HG02938 (cell line): ENCODE measurements around the gene UBE2E2.

Experiments
- ATAC-seq: cut with Tn5 transposase; IDR thresholded peaks from one replicate; pipeline ENCODE4 v1.9.1; 2021; ENCODE audit warnings: mild to moderate bottlenecking, moderate library complexity; ENCODE audit not compliant: unreplicated experiment

Gene UBE2E2

GRCh38 chr3:23567917-23568316 lies 364.8 kb downstream of the UBE2E2 start:
- ATAC-seq: no peak

- ATAC-seq: no peak
Observed at GRCh38 chr3:23573827-23574226, 370.7 kb downstream of the UBE2E2 start.

DNA sequence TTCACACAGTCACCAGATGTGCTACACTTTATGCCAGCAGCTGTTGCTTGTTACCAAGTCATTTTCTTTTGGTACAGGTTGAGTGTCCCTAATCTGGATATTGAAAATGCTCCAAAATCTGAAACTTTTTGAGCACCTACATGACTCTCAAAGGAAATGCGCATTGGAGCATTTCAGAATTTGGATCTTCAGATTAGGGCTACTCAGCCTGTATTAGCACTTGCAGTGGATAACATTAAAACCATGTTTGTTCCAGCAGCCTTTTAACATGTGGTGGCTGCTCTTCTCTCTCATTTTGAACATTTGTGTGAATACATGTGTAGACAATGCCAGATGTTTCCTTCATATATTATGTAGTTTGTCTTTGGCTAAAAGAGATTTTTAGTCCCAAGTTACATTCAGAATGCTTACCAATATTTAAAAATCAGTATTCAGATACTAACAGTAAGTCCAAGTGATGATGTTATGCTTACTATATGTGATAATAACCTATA lies 371.7 kb downstream of the UBE2E2 start:
- ATAC-seq: no peak

DNA sequence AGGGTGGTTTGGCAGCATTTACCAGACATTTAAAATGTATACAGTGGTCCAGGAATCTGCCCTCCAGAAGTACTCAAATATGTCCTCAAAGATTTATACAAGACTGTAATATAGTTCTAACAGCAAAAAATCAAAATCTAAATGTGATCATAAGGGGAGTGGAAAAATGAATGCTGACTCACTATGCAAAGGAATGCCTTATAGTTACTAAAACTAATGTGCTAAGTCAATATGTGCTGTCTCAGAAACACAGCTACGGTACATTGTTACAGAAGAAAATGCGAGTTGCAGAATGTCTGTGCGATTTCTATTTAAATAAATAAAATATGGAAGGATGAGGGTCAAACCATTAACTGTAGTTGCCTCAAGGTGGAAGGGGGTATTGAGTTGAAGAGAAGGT lies 372.6 kb downstream of the UBE2E2 start:
- no peak for ATAC-seq

- ATAC-seq: no peak
Observed at GRCh38 chr3:23576379-23576959, 373.3 kb downstream of the UBE2E2 start.

GRCh38 chr3:23580096-23580713 lies 377.1 kb downstream of the UBE2E2 start:
- ATAC-seq: no peak

DNA sequence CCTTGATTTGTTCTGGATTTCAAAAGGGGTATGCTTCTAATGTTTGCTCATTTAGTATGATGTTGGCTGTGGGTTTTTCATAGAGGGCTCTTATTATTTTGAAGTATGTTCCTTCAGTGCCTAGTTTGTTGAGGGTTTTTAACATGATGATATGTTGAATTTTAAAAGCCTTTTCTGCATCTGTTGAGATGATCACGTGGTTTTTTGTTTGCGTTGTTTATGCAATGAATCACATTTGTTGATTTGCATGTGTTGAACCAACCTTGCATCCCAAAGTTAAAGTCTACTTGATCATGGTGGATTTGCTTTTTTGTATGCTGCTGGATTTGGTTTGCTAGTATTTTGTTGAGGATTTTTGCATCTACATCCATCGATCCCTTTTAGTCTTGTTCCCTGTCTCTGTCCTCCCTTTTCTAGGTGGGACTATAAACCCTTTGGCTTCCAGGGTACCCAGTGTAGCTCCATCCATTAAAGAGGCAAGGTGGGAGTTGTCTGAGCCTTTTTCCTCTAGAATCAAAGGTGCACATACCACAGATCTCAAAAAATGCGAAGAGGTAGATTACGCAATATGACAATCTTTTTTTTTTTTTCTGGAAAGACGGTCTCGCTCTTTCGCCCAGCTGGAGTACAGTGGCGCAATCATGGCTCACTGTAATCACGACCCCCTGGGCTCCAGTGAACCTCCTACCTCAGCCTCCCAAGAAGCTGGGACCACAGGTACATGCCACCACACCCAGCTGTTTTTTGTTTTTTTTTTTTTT lies 381.0 kb downstream of the UBE2E2 start:
- no peak for ATAC-seq

GRCh38 chr3:23587513-23587912 lies 384.4 kb downstream of the UBE2E2 start:
- ATAC-seq: no peak

DNA sequence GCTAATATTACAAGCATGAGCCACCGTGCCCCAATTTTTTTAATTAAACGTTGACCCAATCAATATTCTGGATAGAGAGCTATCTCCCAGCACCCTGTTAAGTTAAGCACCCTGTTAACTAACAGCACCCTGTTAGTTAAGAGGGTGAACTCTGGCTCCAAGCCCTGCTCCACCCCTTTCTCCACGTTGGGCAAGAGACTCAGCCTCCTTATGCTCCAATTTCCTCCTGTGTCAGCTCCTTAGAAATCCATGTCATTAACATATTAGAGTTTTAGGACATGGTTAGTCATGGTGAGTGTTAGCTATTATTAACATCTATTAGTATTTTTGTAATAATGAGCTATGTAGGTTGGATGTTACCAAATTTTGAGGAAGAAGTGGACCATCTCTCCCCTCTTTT lies 385.4 kb downstream of the UBE2E2 start:
- no peak for ATAC-seq

- no peak for ATAC-seq
Observed at GRCh38 chr3:23589602-23590001, 386.5 kb downstream of the UBE2E2 start.

DNA sequence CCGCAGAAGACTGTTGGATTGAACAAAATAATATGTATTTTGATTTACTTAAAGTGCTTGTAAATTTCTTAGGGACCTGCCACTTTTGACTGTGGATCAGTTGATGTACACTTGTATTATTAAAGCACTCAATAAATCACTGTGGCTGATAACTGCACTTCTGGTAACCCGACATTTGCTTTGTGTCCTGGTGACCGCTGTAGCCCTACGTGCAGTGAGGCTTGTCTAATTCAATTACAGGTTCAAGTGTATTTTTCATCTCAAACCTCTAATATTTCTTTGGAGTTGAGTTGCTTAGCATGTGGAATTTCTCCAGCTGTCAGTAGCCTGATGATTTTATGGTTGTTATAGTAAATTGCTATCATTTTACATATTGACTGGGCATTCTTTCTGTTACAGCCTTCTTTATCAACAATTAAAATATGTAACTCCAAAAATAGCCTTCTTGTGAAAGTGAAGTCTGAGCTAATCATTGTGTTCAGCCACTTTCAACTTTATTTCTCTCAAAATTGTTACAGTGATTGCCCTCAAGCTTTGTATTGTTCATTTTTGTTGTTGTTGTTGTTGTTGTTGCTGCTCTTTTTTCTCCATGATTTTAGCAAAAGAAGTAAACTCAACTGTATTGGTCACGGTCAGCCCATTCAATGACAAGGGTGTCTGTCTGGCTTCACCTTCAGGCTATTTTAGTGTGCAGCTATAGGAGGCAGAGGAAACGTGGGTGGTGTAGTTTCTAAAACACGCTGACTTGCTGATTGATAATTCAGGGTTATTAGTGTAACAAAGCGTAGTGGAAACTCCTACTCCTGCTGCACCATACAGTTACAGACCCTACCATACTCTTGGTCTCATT lies 387.5 kb downstream of the UBE2E2 start:
- peak; percentile 67 for ATAC-seq

- ATAC-seq: no peak
Observed at GRCh38 chr3:23591374-23591773, 388.2 kb downstream of the UBE2E2 start.

DNA sequence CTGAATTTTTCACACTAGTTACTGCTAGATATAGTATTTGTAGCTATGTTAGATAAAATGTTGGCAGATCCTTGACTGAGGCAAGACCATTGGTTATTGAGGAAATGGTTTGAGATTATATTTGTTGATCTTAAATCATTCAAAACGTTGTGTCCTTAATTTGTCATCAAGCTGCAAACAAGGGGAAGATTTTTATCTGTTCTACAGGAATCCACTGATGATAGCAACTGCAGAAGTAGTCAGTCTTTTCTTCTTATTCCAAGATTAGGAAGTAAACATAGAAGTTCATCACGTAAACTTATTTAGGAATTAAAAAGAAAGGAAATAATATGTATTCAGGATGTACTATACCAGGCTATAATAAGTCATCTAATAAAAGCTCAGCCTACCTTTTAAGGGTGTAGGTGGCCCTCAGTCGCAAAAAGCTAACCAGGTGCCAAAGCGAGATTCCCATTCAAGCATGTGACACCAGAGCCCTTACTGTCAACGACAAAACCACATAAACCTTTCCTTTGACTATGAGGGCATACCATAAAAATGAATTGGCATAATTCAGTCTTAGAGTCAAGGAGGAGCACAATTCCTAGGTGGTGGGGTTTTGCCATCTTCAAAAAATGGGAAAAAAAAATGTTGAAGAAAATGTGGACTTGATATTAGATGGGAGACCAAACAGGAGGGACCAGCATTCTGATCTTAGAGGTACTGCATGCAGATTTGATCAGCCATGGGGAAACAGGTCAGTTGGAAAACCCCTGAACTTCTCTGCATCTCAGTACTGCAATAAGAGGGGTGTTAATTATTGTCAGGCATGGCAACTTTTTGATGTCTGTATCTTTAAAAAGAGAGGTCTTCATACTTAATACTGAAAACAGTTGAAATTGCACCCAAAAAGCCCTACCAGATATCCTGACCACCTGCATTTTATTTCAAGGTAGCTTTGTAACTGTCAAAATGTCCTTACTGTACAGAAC lies 390.1 kb downstream of the UBE2E2 start:
- peak; percentile 73 for ATAC-seq

DNA sequence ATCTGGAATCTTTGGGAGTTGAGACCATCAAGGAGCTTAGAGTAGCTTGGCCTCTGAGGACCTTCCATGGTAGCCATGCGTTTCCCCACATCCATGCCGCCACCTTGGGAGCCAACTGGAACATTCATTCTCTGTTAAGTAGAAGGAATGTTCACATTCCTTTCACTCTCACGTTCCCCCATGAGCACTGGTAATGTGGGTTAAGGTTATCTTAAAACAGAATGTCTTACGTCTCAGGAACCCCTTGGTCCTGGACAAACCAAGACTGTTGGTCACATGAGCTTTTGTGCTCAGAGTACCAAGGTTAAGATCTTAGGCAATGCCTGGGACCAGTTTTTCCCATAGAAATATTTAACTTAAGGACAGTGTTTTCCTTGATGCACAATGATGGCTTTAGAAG lies 390.9 kb downstream of the UBE2E2 start:
- no peak for ATAC-seq

DNA sequence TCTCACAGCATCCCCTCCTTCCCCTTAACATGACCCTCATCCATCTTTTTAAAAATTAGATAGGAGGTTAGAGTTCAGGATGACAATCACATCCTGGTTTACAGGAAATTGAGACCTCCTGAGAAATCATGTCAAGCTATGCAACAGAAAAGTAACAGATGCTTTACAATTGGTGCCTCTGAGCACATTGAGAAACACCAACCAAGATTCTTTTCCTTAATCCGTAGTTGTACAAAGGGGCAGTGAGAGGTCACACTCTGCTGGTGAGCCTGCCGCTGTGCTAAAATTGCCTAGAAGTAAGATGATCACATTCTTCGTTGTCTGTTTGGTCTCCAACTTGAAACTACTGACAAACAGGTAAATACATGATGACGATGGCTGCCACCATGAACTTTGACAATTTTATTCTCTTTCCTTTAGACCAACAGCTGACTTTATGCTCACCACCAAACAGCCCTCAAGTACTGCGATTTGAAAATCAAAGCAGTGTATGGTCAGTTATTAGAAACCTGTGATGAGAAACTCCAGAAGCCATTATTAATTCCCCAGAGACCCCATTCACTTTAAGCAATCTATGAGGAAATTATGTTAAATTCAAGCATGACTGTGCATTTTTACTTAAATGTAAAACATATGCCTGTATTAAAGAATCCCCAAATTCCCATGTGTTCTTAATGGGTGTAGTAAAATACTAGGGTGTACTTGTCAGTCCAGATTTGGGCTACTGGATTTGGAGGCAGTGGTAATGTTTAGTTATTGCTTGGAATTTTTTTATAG lies 392.0 kb downstream of the UBE2E2 start:
- no peak for ATAC-seq

DNA sequence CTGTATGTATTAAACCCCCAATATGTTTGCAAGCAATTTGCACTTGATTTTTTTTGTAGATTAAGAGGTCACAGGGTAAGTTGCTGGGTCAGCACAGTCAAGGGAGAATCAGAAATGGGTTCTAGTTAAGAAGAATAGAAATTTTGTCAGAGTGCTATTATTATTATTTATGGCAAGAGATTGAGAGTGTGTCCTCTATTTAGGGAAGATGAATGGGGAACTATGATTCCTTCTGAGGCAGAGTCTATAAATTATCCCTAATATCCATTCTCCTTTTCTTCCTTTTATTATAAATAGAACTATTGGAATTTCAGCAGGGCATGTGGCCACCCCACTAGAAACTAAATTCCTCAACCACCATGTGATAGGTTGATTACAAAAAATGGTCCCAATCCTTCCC lies 392.7 kb downstream of the UBE2E2 start:
- no peak for ATAC-seq

GRCh38 chr3:23600167-23600871 lies 397.2 kb downstream of the UBE2E2 start:
- ATAC-seq: no peak

DNA sequence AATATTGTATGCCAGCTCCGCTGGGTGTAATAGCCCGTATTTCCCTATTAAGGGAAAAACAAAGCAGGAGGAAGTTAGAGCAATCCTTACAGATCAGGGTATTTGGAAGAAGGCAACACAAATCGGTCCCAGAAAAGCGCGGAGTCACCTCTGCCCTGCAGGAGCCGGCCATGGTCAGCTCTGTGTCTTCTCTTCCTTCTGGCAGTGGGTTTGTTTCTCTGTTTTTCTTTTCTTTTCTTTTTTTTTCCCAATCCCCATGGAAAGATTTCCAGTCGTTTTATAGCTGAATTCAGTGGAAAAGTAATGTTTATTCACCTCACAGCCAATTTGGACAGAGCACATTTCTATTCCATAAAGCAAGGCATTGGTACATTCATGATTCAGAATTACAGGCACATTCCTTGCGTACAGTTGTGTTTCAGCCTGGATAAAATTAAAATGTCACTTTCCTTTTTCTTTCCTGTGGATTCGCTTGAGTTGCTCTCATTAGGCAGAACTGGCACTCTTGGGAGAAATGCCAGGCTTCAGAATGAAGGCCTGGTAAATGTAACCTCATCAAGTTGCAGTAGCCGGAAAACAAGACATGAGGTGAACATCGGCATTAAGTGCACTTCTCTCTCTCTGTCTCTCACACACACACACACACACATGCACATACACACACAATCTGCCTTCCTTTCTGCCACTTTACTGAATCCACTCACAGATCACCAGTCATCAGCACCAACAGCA lies 398.1 kb downstream of the UBE2E2 start:
- ATAC-seq: no peak
